OCI-LY3 (cell line): Measurements from ENCODE around the gene SLC7A11.

ENCODE experiments used
- EZH2phosphoT487 ChIP-seq: fragments of 200-600 bp; shearing (Covaris generic); IDR thresholded peaks from 2 replicates; pipeline ENCODE4 v1.6.1; 2018; ENCODE audit warnings: antibody characterized with exemption, mixed run types, low read depth
- TF ChIP-seq, protein P1 (sequence below): fragments of 200-600, 300-600 bp; sonication (generic); IDR thresholded peaks from 2 replicates; pipeline ENCODE4 v1.5.1; 2014; ENCODE audit warnings: antibody characterized with exemption, low read length, low read depth

DNA sequence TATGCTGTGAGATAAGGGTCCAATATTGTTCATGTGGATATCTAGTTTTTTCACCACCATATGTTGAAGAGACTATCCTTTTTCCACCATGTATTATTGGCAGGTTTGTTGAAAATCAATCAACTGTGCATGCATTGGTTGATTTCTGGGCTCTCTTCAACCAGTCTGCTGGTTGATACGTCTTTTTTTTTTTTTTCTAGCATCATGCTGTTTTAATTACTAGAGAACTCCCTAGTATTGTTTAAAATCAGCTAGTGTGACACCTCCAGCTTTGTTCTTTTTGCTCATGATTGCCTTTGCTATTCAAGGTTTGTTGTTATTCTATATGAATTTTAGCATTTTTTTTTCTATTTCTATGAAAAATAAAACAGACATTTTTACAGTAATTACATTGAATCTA lies 123.9 kb downstream of the SLC7A11 start:
- TF ChIP-seq, protein P1, sequence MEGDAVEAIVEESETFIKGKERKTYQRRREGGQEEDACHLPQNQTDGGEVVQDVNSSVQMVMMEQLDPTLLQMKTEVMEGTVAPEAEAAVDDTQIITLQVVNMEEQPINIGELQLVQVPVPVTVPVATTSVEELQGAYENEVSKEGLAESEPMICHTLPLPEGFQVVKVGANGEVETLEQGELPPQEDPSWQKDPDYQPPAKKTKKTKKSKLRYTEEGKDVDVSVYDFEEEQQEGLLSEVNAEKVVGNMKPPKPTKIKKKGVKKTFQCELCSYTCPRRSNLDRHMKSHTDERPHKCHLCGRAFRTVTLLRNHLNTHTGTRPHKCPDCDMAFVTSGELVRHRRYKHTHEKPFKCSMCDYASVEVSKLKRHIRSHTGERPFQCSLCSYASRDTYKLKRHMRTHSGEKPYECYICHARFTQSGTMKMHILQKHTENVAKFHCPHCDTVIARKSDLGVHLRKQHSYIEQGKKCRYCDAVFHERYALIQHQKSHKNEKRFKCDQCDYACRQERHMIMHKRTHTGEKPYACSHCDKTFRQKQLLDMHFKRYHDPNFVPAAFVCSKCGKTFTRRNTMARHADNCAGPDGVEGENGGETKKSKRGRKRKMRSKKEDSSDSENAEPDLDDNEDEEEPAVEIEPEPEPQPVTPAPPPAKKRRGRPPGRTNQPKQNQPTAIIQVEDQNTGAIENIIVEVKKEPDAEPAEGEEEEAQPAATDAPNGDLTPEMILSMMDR, result no peak
- no peak for TF ChIP-seq EZH2phosphoT487
